Keratinocyte (primary cell): Measurements from ENCODE around the gene BCAR3. TPM values are rescaled to one million over a fixed set of nuclear protein-coding genes. Genes with fewer than 3 reads are reported as not detected.

Experiments
- DNase-seq: peaks from one replicate; pipeline ENCODE4 v3.0.0-alpha.2; 2011; ENCODE audit warnings: low read depth, missing footprints, low spot score
- FAIRE-seq: peaks from 2 replicates; lab custom pipeline; 2011; peaks lifted over from hg19 to GRCh38; lab: Jason Lieb, UNC
- H2AFZ ChIP-seq: 2 replicates; pipeline ENCODE4 v1.6.0; 2012; ENCODE audit warnings: low read length, control low read depth, inconsistent platforms; ENCODE audit not compliant: control insufficient read depth
- H3K27ac ChIP-seq: 2 replicates; pipeline ENCODE4 v1.5.1; 2011; ENCODE audit warnings: low read length; ENCODE audit not compliant: control insufficient read depth, insufficient read depth
- H3K27me3 ChIP-seq: 3 replicates; pipeline ENCODE4 v1.6.0; 2011; ENCODE audit warnings: low read length; ENCODE audit not compliant: control insufficient read depth, insufficient read depth; ENCODE audit errors: extremely low read depth
- H3K36me3 ChIP-seq, 2 experiments: 2 replicates in 1 of 2; 3 replicates in 1 of 2; pipeline ENCODE4 v1.5.1; 2011; ENCODE audit warnings: low read length in 2 of 2, mild to moderate bottlenecking in 1 of 2; ENCODE audit not compliant: control insufficient read depth in 2 of 2, insufficient read depth in 2 of 2; ENCODE audit errors: extremely low read depth in 1 of 2
- H3K4me1 ChIP-seq: 3 replicates; pipeline ENCODE4 v1.5.1; 2011; ENCODE audit warnings: low read length; ENCODE audit not compliant: control insufficient read depth, insufficient read depth; ENCODE audit errors: extremely low read depth
- H3K4me2 ChIP-seq: 3 replicates; pipeline ENCODE4 v1.6.0; 2011; ENCODE audit warnings: low read depth, low read length; ENCODE audit not compliant: control insufficient read depth, insufficient read depth; ENCODE audit errors: extremely low read depth
- H3K4me3 ChIP-seq, 3 experiments: fragments of 200-600 bp in 1 of 3; sonication (generic) in 1 of 3; 2 replicates in 2 of 3; 3 replicates in 1 of 3; pipeline ENCODE4 v1.5.1; 2011 to 2016; ENCODE audit warnings: low read length in 3 of 3, mild to moderate bottlenecking in 3 of 3, control low read depth in 2 of 3, inconsistent platforms in 1 of 3, low read depth in 1 of 3, mixed read lengths in 1 of 3, mixed run types in 1 of 3, moderate library complexity in 1 of 3; ENCODE audit not compliant: control insufficient read depth in 2 of 3, insufficient read depth in 2 of 3; ENCODE audit errors: extremely low read depth in 1 of 3
- H3K79me2 ChIP-seq: 2 replicates; pipeline ENCODE4 v1.6.0; 2012; ENCODE audit warnings: low read length; ENCODE audit not compliant: control insufficient read depth, insufficient read depth
- H3K9ac ChIP-seq: 3 replicates; pipeline ENCODE4 v1.6.0; 2011; ENCODE audit warnings: low read length; ENCODE audit not compliant: control insufficient read depth, insufficient read depth; ENCODE audit errors: extremely low read depth
- H3K9me1 ChIP-seq: 3 replicates; pipeline ENCODE4 v1.6.0; 2011; ENCODE audit warnings: low read length; ENCODE audit not compliant: control insufficient read depth, insufficient read depth; ENCODE audit errors: extremely low read depth
- H3K9me3 ChIP-seq: 2 replicates; pipeline ENCODE4 v1.5.1; 2012; ENCODE audit warnings: low read depth, low read length; ENCODE audit not compliant: control insufficient read depth
- H4K20me1 ChIP-seq: 3 replicates; pipeline ENCODE4 v1.6.0; 2011; ENCODE audit warnings: low read length; ENCODE audit not compliant: control insufficient read depth, insufficient read depth; ENCODE audit errors: extremely low read depth
- CTCF ChIP-seq, 3 experiments: IDR thresholded peaks in 1 of 3; conservative IDR thresholded peaks in 1 of 3; optimal IDR thresholded peaks in 1 of 3; 2 replicates in 2 of 3; 3 replicates in 1 of 3; pipeline versions ENCODE3 to v1.5.1; 2011; ENCODE audit warnings: low read length in 3 of 3, mild to moderate bottlenecking in 3 of 3, moderate library complexity in 2 of 3, control low read depth in 1 of 3, inconsistent platforms in 1 of 3; ENCODE audit not compliant: insufficient read depth in 2 of 3; ENCODE audit errors: extremely low read depth in 1 of 3
- EZH2 ChIP-seq: IDR thresholded peaks from one replicate; pipeline ENCODE4 v1.6.1; 2012; ENCODE audit warnings: inconsistent platforms, mild to moderate bottlenecking, low read length, moderate library complexity
- dilution Hi-C: fragments of 300-500 bp; cut with MboI; formaldehyde crosslinking; loops from one replicate; pipeline ENCODE4 v1.7.0; 2020; ENCODE audit warnings: low sequenced_read_pairs; ENCODE audit not compliant: extremely low pct_ligation_motif_present
- polyA plus RNA-seq, 5 experiments: library from polyadenylated mRNA; depleted of rRNA in 3 of 5; stranded (reverse) in 3 of 5; stranded (forward) in 1 of 5; unstranded in 1 of 5; fragments of >200 nt; gene quantifications; 1 replicate in 1 of 5; 2 replicates in 3 of 5; 3 replicates in 1 of 5; pipeline versions ENCODE4 v1.2.1 to v1.2.3, GENCODE V29; 2011 to 2012; ENCODE audit warnings: missing spikeins in 2 of 5, low read depth in 1 of 5, low replicate concordance in 1 of 5

Gene BCAR3
- polyA plus RNA-seq, 1 donor (not counting 4 experiments of a cell fraction or from before 2014, with no cell fraction given) = 77.2 TPM

- TF ChIP-seq CTCF (optimal IDR thresholded peaks at IDR 0.05 in 1 of 3, IDR thresholded peaks at IDR 0.05 in 1 of 3, conservative IDR thresholded peaks at IDR 0.05 in 1 of 3; ENCODE audit: extremely low read depth in 1 of 3, insufficient read depth in 2 of 3, low read length in 3 of 3) (no peak), EZH2 (no peak)
- H3K9me3 ChIP-seq = no peaks in the 10 kb centered on the region
- no peak overlapping the region for H3K4me2 ChIP-seq
- H3K27ac ChIP-seq = no peak overlapping the region
- H3K4me3 ChIP-seq = no peak overlapping the region
- no peaks in the 10 kb centered on the region for H3K27me3 ChIP-seq
- peak; percentile 44 for FAIRE-seq
- peaks cover 17% of the 10 kb centered on the region for H3K9me1 ChIP-seq
- H3K9ac ChIP-seq = no peak overlapping the region
- DNase-seq = no peak
- peaks cover 99% of the 10 kb centered on the region for H3K79me2 ChIP-seq
- H3K36me3 ChIP-seq = peaks cover 14 to 19% of the 10 kb centered on the region in 2 experiments
- H3K4me1 ChIP-seq = peaks cover 48% of the 10 kb centered on the region
- dilution Hi-C loops = no loop called here
- H2AFZ ChIP-seq = no peak overlapping the region
- peaks cover 79% of the 10 kb centered on the region for H4K20me1 ChIP-seq
Observed at GRCh38 chr1:93607814-93608186, 73.8 kb downstream of the BCAR3 start.

GRCh38 chr1:93605812-93606512, 75.7 kb downstream of the BCAR3 start:
- peak overlapping the region; percentile 42 for H3K4me2 ChIP-seq
- dilution Hi-C loops = no loop called here
- no peak for TF ChIP-seq CTCF (optimal IDR thresholded peaks at IDR 0.05 in 1 of 3, IDR thresholded peaks at IDR 0.05 in 1 of 3, conservative IDR thresholded peaks at IDR 0.05 in 1 of 3; ENCODE audit: extremely low read depth in 1 of 3, insufficient read depth in 2 of 3, low read length in 3 of 3)
- TF ChIP-seq EZH2 = no peak
- H2AFZ ChIP-seq = no peak overlapping the region
- no peaks in the 10 kb centered on the region for H3K27me3 ChIP-seq
- H3K4me1 ChIP-seq = peaks cover 51% of the 10 kb centered on the region
- H3K79me2 ChIP-seq = peaks cover 99% of the 10 kb centered on the region
- no peak overlapping the region for H3K4me3 ChIP-seq
- FAIRE-seq = peak; percentile 97
- peak overlapping the region; percentile 54 for H3K27ac ChIP-seq
- no peaks in the 10 kb centered on the region for H3K9me3 ChIP-seq
- peaks cover 14 to 21% of the 10 kb centered on the region in 2 experiments for H3K36me3 ChIP-seq
- no peak for DNase-seq
- peaks cover 88% of the 10 kb centered on the region for H4K20me1 ChIP-seq
- H3K9ac ChIP-seq = no peak overlapping the region
- peaks cover 17% of the 10 kb centered on the region for H3K9me1 ChIP-seq
